K562 (cell line): Measurements from ENCODE around the gene GPER1. TPM values are rescaled to one million over a fixed set of nuclear protein-coding genes. Genes with fewer than 3 reads are reported as not detected.

ENCODE experiments used
- ATAC-seq: fragments of 200-7000 bp; cut with Tn5 transposase; 3 replicates; pipeline ENCODE4 v1.9.1; 2020; ENCODE audit warnings: moderate library complexity
- BruUV-seq: library from RNA; stranded (reverse); fragments of 400-500 nt; replicated peaks from 2 replicates; lab custom pipeline; 2021; lab: Mats Ljungman, UMichigan
- CTCF ChIA-PET: fragments of 300-600 bp; formaldehyde crosslinking; extraction: SDS; loops from one replicate; lab custom pipeline; 2021; ENCODE audit warnings: low intra/inter-chr PET ratio; lab: Yijun Ruan, JAX
- POLR2A ChIA-PET: fragments of 300-600, 350-650 bp; sonication (Branson Sonifier 250); formaldehyde crosslinking; extraction: SDS; loops from one replicate; lab custom pipeline; 2021; ENCODE audit warnings: antibody characterized with exemption, inconsistent platforms; lab: Yijun Ruan, JAX
- DNase-seq, 4 experiments: peaks; one replicate each; pipeline versions ENCODE4 v3.0.0 to v3.0.0-alpha.2; 2011 to 2018; ENCODE audit warnings: low spot score in 3 of 4, mixed read lengths in 3 of 4; ENCODE audit errors: extremely low read depth in 1 of 4
- FAIRE-seq: peaks from 2 replicates; lab custom pipeline; 2011; peaks lifted over from hg19 to GRCh38; lab: Jason Lieb, UNC
- H2AFZ ChIP-seq: 2 replicates; pipeline ENCODE4 v1.6.0; 2011; ENCODE audit warnings: low read depth, low read length, control low read depth, inconsistent platforms
- H3K27ac ChIP-seq: fragments of 200-600 bp; 3 replicates; pipeline ENCODE4 v1.8.0; 2011; ENCODE audit warnings: low read depth, mild to moderate bottlenecking, control low read depth, inconsistent platforms, low read length, moderate library complexity, mixed read lengths; ENCODE audit errors: extremely low read depth
- H3K27me3 ChIP-seq, 2 experiments: fragments of 300-600 bp in 1 of 2; 2 replicates in 1 of 2; 3 replicates in 1 of 2; pipeline versions ENCODE4 v1.6.0 to v1.8.0; 2011; ENCODE audit warnings: inconsistent platforms in 2 of 2, low read length in 2 of 2, mild to moderate bottlenecking in 1 of 2, mixed read lengths in 1 of 2, moderate library complexity in 1 of 2; ENCODE audit not compliant: control insufficient read depth in 2 of 2, insufficient read depth in 2 of 2
- H3K36me3 ChIP-seq: fragments of 300-600 bp; 3 replicates; pipeline ENCODE4 v1.8.0; 2011; ENCODE audit warnings: mild to moderate bottlenecking, low read length, inconsistent platforms; ENCODE audit not compliant: control insufficient read depth, insufficient read depth
- H3K4me1 ChIP-seq, 2 experiments: fragments of 200-600 bp in 1 of 2; replicated peaks in 1 of 2; 2 replicates in 1 of 2; 3 replicates in 1 of 2; pipeline versions ENCODE4 v1.5.1 to v1.8.0; 2011; ENCODE audit warnings: inconsistent platforms in 2 of 2, low read length in 2 of 2, mild to moderate bottlenecking in 1 of 2, mixed read lengths in 1 of 2, moderate library complexity in 1 of 2; ENCODE audit not compliant: control insufficient read depth in 2 of 2, insufficient read depth in 2 of 2
- H3K4me2 ChIP-seq: 2 replicates; pipeline ENCODE4 v1.6.1; 2011; ENCODE audit warnings: low read length, control low read depth, inconsistent platforms, mixed read lengths; ENCODE audit not compliant: insufficient read depth
- H3K4me3 ChIP-seq: fragments of 200-600 bp; sonication (generic), shearing (Covaris generic); 2 replicates; pipeline ENCODE4 v1.5.1; 2016; ENCODE audit warnings: control low read depth, inconsistent platforms
- H3K79me2 ChIP-seq: fragments of 200-600 bp; 3 replicates; pipeline ENCODE4 v1.8.0; 2011; ENCODE audit warnings: low read length, inconsistent platforms; ENCODE audit not compliant: control insufficient read depth, insufficient read depth
- H3K9ac ChIP-seq, 2 experiments: 2 replicates each; pipeline versions ENCODE4 v1.6.0 to v1.6.1; 2011; ENCODE audit warnings: low read depth in 2 of 2, low read length in 2 of 2, control low read depth in 1 of 2, inconsistent platforms in 1 of 2, mild to moderate bottlenecking in 1 of 2, mixed read lengths in 1 of 2; ENCODE audit not compliant: insufficient read depth in 1 of 2
- H3K9me1 ChIP-seq: one replicate; pipeline ENCODE4 v1.6.0; 2011; ENCODE audit warnings: inconsistent platforms, mild to moderate bottlenecking, low read length, moderate library complexity; ENCODE audit not compliant: control insufficient read depth, insufficient read depth
- H3K9me3 ChIP-seq: replicated peaks from 2 replicates; pipeline ENCODE4 v1.5.1; 2011; ENCODE audit warnings: low read depth, low read length, inconsistent platforms; ENCODE audit not compliant: control insufficient read depth, insufficient read depth
- H4K20me1 ChIP-seq: replicated peaks from 2 replicates; pipeline ENCODE4 v1.6.1; 2011; ENCODE audit warnings: low read length, inconsistent platforms, mixed read lengths; ENCODE audit not compliant: control insufficient read depth, insufficient read depth
- BHLHE40 ChIP-seq: IDR thresholded peaks from 2 replicates; pipeline ENCODE4 v1.6.1; 2011; ENCODE audit warnings: low read length, improper control_type of control experiment
- ELK3 ChIP-seq: fragments of 450-650 bp; formaldehyde crosslinking; IDR thresholded peaks from 2 replicates; pipeline ENCODE4 v1.4.0; 2020; ENCODE audit warnings: mild to moderate bottlenecking
- MAX ChIP-seq: sonication (generic); formaldehyde crosslinking; IDR thresholded peaks from 2 replicates; pipeline ENCODE4 v1.9.0; 2022; ENCODE audit warnings: mild to moderate bottlenecking, missing genetic modification reagents
- RAD51 ChIP-seq: fragments of 450-650 bp; IDR thresholded peaks from 2 replicates; pipeline ENCODE4 v1.7.1; 2016; ENCODE audit warnings: low read depth, mild to moderate bottlenecking, borderline replicate concordance
- SAP30 ChIP-seq: fragments of 200-600 bp; sonication (generic); IDR thresholded peaks from 2 replicates; pipeline ENCODE4 v1.6.1; 2012; ENCODE audit warnings: borderline replicate concordance, low read depth, mild to moderate bottlenecking, moderate library complexity, low read length, control low read depth, inconsistent platforms; ENCODE audit not compliant: insufficient read depth, poor library complexity, severe bottlenecking
- SMAD3 ChIP-seq: fragments of 450-650 bp; formaldehyde crosslinking; conservative IDR thresholded peaks from 2 replicates; pipeline ENCODE4 v1.4.0; 2020; ENCODE audit warnings: mild to moderate bottlenecking
- ZNF75A ChIP-seq: fragments of 450-650 bp; formaldehyde crosslinking; IDR thresholded peaks from 2 replicates; pipeline ENCODE4 v1.4.0; 2020; ENCODE audit warnings: mild to moderate bottlenecking
- WGBS: fragments of 100-300 bp; shearing (Covaris generic); methylation state at CpG from one replicate; pipeline ENCODE4 v1.1.6; 2016; ENCODE audit warnings: low coverage, mixed read lengths; ENCODE audit not compliant: insufficient coverage; ENCODE audit errors: missing lambda C conversion rate; 5-methylcytosine and 5-hydroxymethylcytosine counted together
- in situ Hi-C: fragments of 300-500 bp; cut with MboI; formaldehyde crosslinking; loops from 4 replicates; pipeline ENCODE4 v1.15.0; 2018; ENCODE audit warnings: inconsistent platforms, mixed read lengths
- intact Hi-C: fragments of 100-400 bp; cut with micrococcal nuclease; formaldehyde crosslinking; loops from 2 replicates; pipeline ENCODE4 v1.14.2; 2022
- polyA plus RNA-seq, 8 experiments: library from polyadenylated mRNA; depleted of rRNA in 4 of 8; stranded (reverse) in 5 of 8; unstranded in 3 of 8; fragments of >200 nt; fragmentation: Nextera tagmentation in 2 of 8; fragmentation: Illumina TruSeq in 1 of 8; extraction: Ambion mirVana in 2 of 8; extraction: Trizol in 1 of 8; gene quantifications; 2 replicates each; pipeline versions ENCODE4 v1.2.1 to v1.2.3, GENCODE V29; 2011 to 2014; ENCODE audit warnings: inconsistent platforms in 1 of 8, missing spikeins in 1 of 8
- total RNA-seq, 7 experiments: library from RNA; depleted of rRNA in 6 of 7; stranded (reverse); fragments of >200 nt in 6 of 7; fragmentation: Illumina TruSeq in 2 of 7; extraction: Trizol in 2 of 7; gene quantifications; 2 replicates each; pipeline versions ENCODE4 v1.2.1 to v1.2.3, GENCODE V29; 2011 to 2021; ENCODE audit warnings: low replicate concordance in 1 of 7
- TF ChIP-seq, protein P1 (sequence below): sonication (generic); formaldehyde crosslinking; IDR thresholded peaks from 2 replicates; pipeline ENCODE4 v1.5.0; 2020; ENCODE audit warnings: missing genetic modification reagents
- TF ChIP-seq, protein P2 (sequence below): sonication (generic); formaldehyde crosslinking; IDR thresholded peaks from 2 replicates; pipeline ENCODE4 v1.9.0; 2022; ENCODE audit warnings: mild to moderate bottlenecking, missing genetic modification reagents

The GPER1 gene
- total and polyA plus RNA-seq, 9 of the 15 experiments (the other 6 are each of a cell fraction or from before 2014, with no cell fraction given) = 0.04 to 0.09 (median 0.08) TPM; not detected in 6

GRCh38 chr7:1060315-1061072, 27.4 kb upstream of the GPER1 start:
- no peak for FAIRE-seq
- peak; percentile 62 for TF ChIP-seq BHLHE40
- TF ChIP-seq MAX (CRISPR knock-in tag) = peak; percentile 55
- TF ChIP-seq, protein P1, sequence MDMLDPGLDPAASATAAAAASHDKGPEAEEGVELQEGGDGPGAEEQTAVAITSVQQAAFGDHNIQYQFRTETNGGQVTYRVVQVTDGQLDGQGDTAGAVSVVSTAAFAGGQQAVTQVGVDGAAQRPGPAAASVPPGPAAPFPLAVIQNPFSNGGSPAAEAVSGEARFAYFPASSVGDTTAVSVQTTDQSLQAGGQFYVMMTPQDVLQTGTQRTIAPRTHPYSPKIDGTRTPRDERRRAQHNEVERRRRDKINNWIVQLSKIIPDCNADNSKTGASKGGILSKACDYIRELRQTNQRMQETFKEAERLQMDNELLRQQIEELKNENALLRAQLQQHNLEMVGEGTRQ (CRISPR knock-in tag) = peak; percentile 48
- no peak for TF ChIP-seq SMAD3 (CRISPR knock-in tag)
- TF ChIP-seq ELK3 = no peak
- TF ChIP-seq, protein P2, sequence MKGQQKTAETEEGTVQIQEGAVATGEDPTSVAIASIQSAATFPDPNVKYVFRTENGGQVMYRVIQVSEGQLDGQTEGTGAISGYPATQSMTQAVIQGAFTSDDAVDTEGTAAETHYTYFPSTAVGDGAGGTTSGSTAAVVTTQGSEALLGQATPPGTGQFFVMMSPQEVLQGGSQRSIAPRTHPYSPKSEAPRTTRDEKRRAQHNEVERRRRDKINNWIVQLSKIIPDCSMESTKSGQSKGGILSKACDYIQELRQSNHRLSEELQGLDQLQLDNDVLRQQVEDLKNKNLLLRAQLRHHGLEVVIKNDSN (CRISPR knock-in tag) = peak; percentile 83
- no peak for TF ChIP-seq ZNF75A (CRISPR knock-in tag)
- TF ChIP-seq SAP30 = peak; percentile 38
- TF ChIP-seq RAD51 = peak; percentile 25; the same call in 1 of the 2 replicates

More at GRCh38 chr7:1060315-1061072, 27.4 kb upstream of the GPER1 start:
- Histone ChIP-seq H3K9ac (peak overlapping the region in 1 of 2 experiments; percentile 87; a peak in 2 of 4 replicates), H3K9me1 (peaks cover 3% of the 10 kb centered on the region), H3K4me2 (peak overlapping the region; percentile 74), H3K4me1 (peaks cover 24 to 81% of the 10 kb centered on the region in 2 experiments), H3K27me3 (no peaks in the 10 kb centered on the region), H3K79me2 (peaks cover 8% of the 10 kb centered on the region; the same call in 1 of the 3 replicates), H4K20me1 (peaks cover 11% of the 10 kb centered on the region; the same call in 1 of the 2 replicates), H3K27ac (peak overlapping the region; percentile 27; the same call in 1 of the 3 replicates), H3K9me3 (no peaks in the 10 kb centered on the region), H3K4me3 (peak overlapping the region; percentile 14; the same call in 1 of the 2 replicates), H3K36me3 (peaks cover 6% of the 10 kb centered on the region; the same call in 1 of the 3 replicates), H2AFZ (0 out of 2 replicates have a peak overlapping the region, but pooled peaks have one; percentile 14)
- BruUV-seq = no TSS peak
- DNase-seq = peak in 2 of 4 experiments; percentile 34 to 36
- no peak for ATAC-seq
- POLR2A ChIA-PET = interaction anchor here (0.6 kb wide), 1 partner anchor 176 kb away, joined by 4 read pairs; no protein-coding TSS in a partner anchor
- 51% methylated on average over 33 of the region's 35 CpGs for WGBS
- CTCF ChIA-PET = interaction anchor here (1.4 kb wide), 1 partner anchor 67 kb away, joined by 6 read pairs; no protein-coding TSS in a partner anchor
- intact Hi-C loops (no loop called here), in situ Hi-C loops (loop anchor here (5.0 kb wide), 1 partner anchor 63 kb away; no protein-coding TSS in a partner anchor)
